ENCODE data around the gene AQR. TPM values are rescaled to one million over a fixed set of nuclear protein-coding genes. Genes with fewer than 3 reads are reported as not detected.

The AQR gene
- total RNA-seq, 1 experiment from 2014 or later: 54.4 TPM

GRCh38 chr15:34818526-34818925, 151.0 kb downstream of the AQR start:
- Histone ChIP-seq H2AFZ (ENCODE audit: low read length) (no peak overlapping the region), H2BK15ac (ENCODE audit: low read depth, low read length) (no peak overlapping the region), H3K79me1 (ENCODE audit: insufficient read depth, low read depth, low read length, poor library complexity, severe bottlenecking) (no peaks in the 10 kb centered on the region), H2BK20ac (ENCODE audit: low read depth, low read length, poor library complexity, severe bottlenecking) (no peak overlapping the region), H2BK120ac (ENCODE audit: low read depth, low read length, poor library complexity, severe bottlenecking) (no peak overlapping the region), H4K8ac (replicated peaks; ENCODE audit: insufficient read length, low read depth, low read length) (no peak overlapping the region), H4K5ac (ENCODE audit: insufficient read length, low read depth, low read length) (no peak overlapping the region), H3K14ac (ENCODE audit: insufficient read depth, low read length) (no peak overlapping the region), H3K9me3 (ENCODE audit: control insufficient read depth, low read depth, low read length) (no peaks in the 10 kb centered on the region), H2BK5ac (ENCODE audit: insufficient read length, low read length) (no peak overlapping the region), H3K4me1 (ENCODE audit: insufficient read depth, low read length) (no peaks in the 10 kb centered on the region), H3K23me2 (ENCODE audit: insufficient read length, low read depth, low read length, poor library complexity, severe bottlenecking) (no peaks in the 10 kb centered on the region), H3K4me2 (ENCODE audit: insufficient read depth, insufficient read length, low read length) (no peak overlapping the region), H3K23ac (ENCODE audit: insufficient read length, low read depth, low read length) (no peak overlapping the region), H4K91ac (ENCODE audit: insufficient read length, low read depth, low read length) (no peak overlapping the region), H3K56ac (ENCODE audit: insufficient read length, low read depth, low read length) (no peak overlapping the region), H3K4ac (ENCODE audit: low read depth, low read length) (no peak overlapping the region), H3K27me3 (ENCODE audit: insufficient read depth, low read length) (no peaks in the 10 kb centered on the region), H3K9ac (ENCODE audit: extremely low read depth, insufficient read length, low read length) (no peak overlapping the region), H2AK5ac (ENCODE audit: insufficient read length, low read length) (no peak overlapping the region), H3T11ph (ENCODE audit: low read length) (no peak overlapping the region), H2BK12ac (ENCODE audit: insufficient read length, low read depth, low read length) (no peak overlapping the region), H4K20me1 (ENCODE audit: control insufficient read depth, insufficient read depth, insufficient read length) (no peaks in the 10 kb centered on the region), H3K79me2 (ENCODE audit: insufficient read depth, low read length) (no peaks in the 10 kb centered on the region), H3K27ac (ENCODE audit: insufficient read length, low read depth, low read length) (no peak overlapping the region), H3K18ac (ENCODE audit: insufficient read length, low read depth, low read length) (no peak overlapping the region)
- H3K27me3 Mint-ChIP-seq (ENCODE audit: low read depth): peaks cover 2% of the 10 kb centered on the region; the same call in 1 of the 2 replicates
- WGBS (ENCODE audit: extremely low coverage, insufficient read length, low lambda C conversion rate): no CpG with 5 or more reads among the region's 1 CpG
- H3K9me3 Mint-ChIP-seq: no peaks in the 10 kb centered on the region
- H3K4me3 Mint-ChIP-seq: no peak overlapping the region
- no peak overlapping the region for H3K27ac Mint-ChIP-seq
- H3K36me3 Mint-ChIP-seq (ENCODE audit: insufficient read depth in 1 of 3, low read depth in 3 of 3): no peaks in the 10 kb centered on the region
- H3K4me1 Mint-ChIP-seq: no peaks in the 10 kb centered on the region
- no peak for DNase-seq
- no peak for TF ChIP-seq CTCF (conservative IDR thresholded peaks at IDR 0.05)
